HepG2 (cell line): Measurements from ENCODE around the gene PNMA8B. TPM values are rescaled to one million over a fixed set of nuclear protein-coding genes. Genes with fewer than 3 reads are reported as not detected.

ENCODE experiments used
- ATAC-seq: fragments of 200-7000 bp; cut with Tn5 transposase; 3 replicates; pipeline ENCODE4 v1.9.1; 2020; ENCODE audit warnings: mild to moderate bottlenecking, moderate library complexity
- BruUV-seq: library from RNA; stranded (reverse); fragments of 400-500 nt; replicated peaks from 2 replicates; lab custom pipeline; 2021; lab: Mats Ljungman, UMichigan
- CTCF ChIA-PET: fragments of 300-600 bp; formaldehyde crosslinking; extraction: SDS; loops from one replicate; lab custom pipeline; 2021; ENCODE audit warnings: low total read pairs, inconsistent platforms, low intra/inter-chr PET ratio; lab: Yijun Ruan, JAX
- POLR2A ChIA-PET: fragments of 350-600 bp; sonication (Branson Sonifier 250); formaldehyde crosslinking; loops from one replicate; lab custom pipeline; 2020; ENCODE audit warnings: antibody characterized with exemption, inconsistent platforms; lab: Yijun Ruan, JAX
- DNase-seq: peaks from one replicate; pipeline ENCODE4 v3.0.0-alpha.2; 2015; ENCODE audit warnings: low spot score
- FAIRE-seq: peaks from 3 replicates; lab custom pipeline; 2011; peaks lifted over from hg19 to GRCh38; lab: Jason Lieb, UNC
- H2AFZ ChIP-seq: one replicate; pipeline ENCODE4 v1.6.1; 2011; ENCODE audit warnings: low read length, inconsistent platforms
- H3K27ac ChIP-seq: fragments of 300-600 bp; 3 replicates; pipeline ENCODE4 v1.8.0; 2011; ENCODE audit warnings: mixed run types, mild to moderate bottlenecking, mixed read lengths, low read length, inconsistent platforms; ENCODE audit not compliant: insufficient read depth; ENCODE audit errors: extremely low read length
- H3K27me3 ChIP-seq, 2 experiments: fragments of 200-600 bp in 1 of 2; 2 replicates in 1 of 2; 3 replicates in 1 of 2; pipeline versions ENCODE4 v1.6.0 to v1.8.0; 2011; ENCODE audit warnings: low read length in 2 of 2, mild to moderate bottlenecking in 2 of 2, moderate library complexity in 2 of 2, inconsistent platforms in 1 of 2; ENCODE audit not compliant: insufficient read depth in 2 of 2, control insufficient read depth in 1 of 2
- H3K36me3 ChIP-seq, 2 experiments: fragments of 200-600 bp in 1 of 2; replicated peaks in 1 of 2; 2 replicates in 1 of 2; 3 replicates in 1 of 2; pipeline versions ENCODE4 v1.5.1 to v1.8.0; 2011; ENCODE audit warnings: low read length in 2 of 2, inconsistent platforms in 1 of 2; ENCODE audit not compliant: insufficient read depth in 2 of 2, control insufficient read depth in 1 of 2
- H3K4me1 ChIP-seq: 2 replicates; pipeline ENCODE4 v1.5.1; 2012; ENCODE audit warnings: low read length, inconsistent platforms; ENCODE audit not compliant: insufficient read depth
- H3K4me2 ChIP-seq: 2 replicates; pipeline ENCODE4 v1.6.0; 2011; ENCODE audit warnings: low read depth, low read length, inconsistent platforms
- H3K4me3 ChIP-seq, 3 experiments: fragments of 200-600 bp in 1 of 3; sonication (generic), shearing (Covaris generic) in 1 of 3; replicated peaks in 1 of 3; 2 replicates each; pipeline ENCODE4 v1.5.1; 2011 to 2016; ENCODE audit warnings: low read length in 3 of 3, inconsistent platforms in 2 of 3, low read depth in 2 of 3, mild to moderate bottlenecking in 2 of 3, control low read depth in 1 of 3, mixed read lengths in 1 of 3; ENCODE audit not compliant: insufficient read depth in 1 of 3
- H3K79me2 ChIP-seq: one replicate; pipeline ENCODE4 v1.6.1; 2011; ENCODE audit warnings: low read length, inconsistent platforms; ENCODE audit not compliant: insufficient read depth
- H3K9ac ChIP-seq: 2 replicates; pipeline ENCODE4 v1.6.0; 2011; ENCODE audit warnings: mild to moderate bottlenecking, low read depth, low read length, inconsistent platforms; ENCODE audit not compliant: insufficient read depth
- H3K9me3 ChIP-seq: 2 replicates; pipeline ENCODE4 v1.5.1; 2012; ENCODE audit warnings: mild to moderate bottlenecking, low read length
- H4K20me1 ChIP-seq: 2 replicates; pipeline ENCODE4 v1.6.0; 2011; ENCODE audit warnings: inconsistent platforms, mild to moderate bottlenecking, low read length, moderate library complexity; ENCODE audit not compliant: insufficient read depth
- MEIS1 ChIP-seq: sonication (generic); formaldehyde crosslinking; IDR thresholded peaks from 2 replicates; pipeline ENCODE4 v1.9.0; 2021; ENCODE audit warnings: mild to moderate bottlenecking, missing genetic modification reagents, moderate library complexity, borderline replicate concordance
- RFX1 ChIP-seq: fragments of 450-650 bp; IDR thresholded peaks from 2 replicates; pipeline ENCODE4 v1.6.1; 2017
- ZNF749 ChIP-seq: sonication (generic); formaldehyde crosslinking; IDR thresholded peaks from 2 replicates; pipeline ENCODE4 v1.8.0; 2022; ENCODE audit warnings: mild to moderate bottlenecking, missing genetic modification reagents, moderate library complexity, borderline replicate concordance
- WGBS: methylation state at CpG from one replicate; pipeline ENCODE4 v1.1.6; 2017; ENCODE audit warnings: low lambda C conversion rate; 5-methylcytosine and 5-hydroxymethylcytosine counted together
- in situ Hi-C: cut with HindIII; loops from 2 replicates; pipeline ENCODE4 v1.10.0; 2017; ENCODE audit warnings: low pct_unique_long_range_greater_than_20kb; ENCODE audit not compliant: extremely low pct_ligation_motif_present
- intact Hi-C: fragments of 100-400 bp; cut with micrococcal nuclease; formaldehyde crosslinking; loops from one replicate; pipeline ENCODE4 v1.10.0; 2022; ENCODE audit not compliant: unreplicated experiment
- polyA plus RNA-seq, 8 experiments: library from polyadenylated mRNA; depleted of rRNA in 3 of 8; stranded (reverse) in 7 of 8; unstranded in 1 of 8; fragments of >200 nt; fragmentation: Illumina TruSeq in 4 of 8; extraction: Trizol in 4 of 8; gene quantifications; 2 replicates each; pipeline versions ENCODE4 v1.2.1 to v1.2.3, GENCODE V29; 2011 to 2016; ENCODE audit warnings: low read depth in 4 of 8, missing spikeins in 1 of 8, mixed read lengths in 1 of 8; ENCODE audit not compliant: insufficient read depth in 1 of 8
- total RNA-seq, 5 experiments: library from RNA; depleted of rRNA; stranded (reverse); fragments of >200 nt; fragmentation: Illumina TruSeq; extraction: Trizol; gene quantifications; 2 replicates each; pipeline ENCODE4 v1.2.3, GENCODE V29; 2016; ENCODE audit warnings: low read depth in 1 of 5
- TF ChIP-seq, protein P1 (sequence below): sonication (generic); formaldehyde crosslinking; IDR thresholded peaks from 2 replicates; pipeline ENCODE4 v1.4.0; 2020; ENCODE audit warnings: missing genetic modification reagents

Gene PNMA8B
- total and polyA plus RNA-seq, 2 of the 13 experiments (the other 11 are each of a cell fraction or from before 2014, with no cell fraction given): not detected

GRCh38 chr19:46460055-46460454 is 35.6 kb downstream of the PNMA8B start:
- ATAC-seq (no peak), DNase-seq (no peak), FAIRE-seq (no peak)
- BruUV-seq: no TSS peak
- no peaks in the 10 kb centered on the region for H3K4me1 ChIP-seq
- no peak overlapping the region for H3K27ac ChIP-seq
- no peaks in the 10 kb centered on the region for H4K20me1 ChIP-seq
- H3K4me3 ChIP-seq: no peak overlapping the region
- ChIA-PET CTCF (no interaction called here), POLR2A (no interaction called here)
- no peaks in the 10 kb centered on the region for H3K27me3 ChIP-seq
- H2AFZ ChIP-seq: no peak overlapping the region
- in situ Hi-C loops (no loop called here), intact Hi-C loops (no loop called here)
- H3K4me2 ChIP-seq: no peak overlapping the region
- H3K9ac ChIP-seq: no peak overlapping the region
- no peaks in the 10 kb centered on the region for H3K79me2 ChIP-seq
- TF ChIP-seq ZNF749 (no peak), MEIS1 (CRISPR knock-in tag) (no peak), RFX1 (peak; percentile 48; the same call in 1 of the 2 replicates)
- no peaks in the 10 kb centered on the region for H3K36me3 ChIP-seq
- 100% methylated on average over 1 of the region's 2 CpGs for WGBS
- H3K9me3 ChIP-seq: no peaks in the 10 kb centered on the region

GRCh38 chr19:46456930-46457329 is 38.7 kb downstream of the PNMA8B start:
- DNase-seq (no peak), FAIRE-seq (no peak), ATAC-seq (no peak)
- 33% methylated on average over 5 of the region's 5 CpGs for WGBS
- intact Hi-C loops: no loop called here
- no peaks in the 10 kb centered on the region for H3K27me3 ChIP-seq
- no peaks in the 10 kb centered on the region for H3K9me3 ChIP-seq
- BruUV-seq: no TSS peak
- ChIA-PET CTCF (no interaction called here), POLR2A (no interaction called here)
- H3K27ac ChIP-seq: no peak overlapping the region
- H3K4me1 ChIP-seq: no peaks in the 10 kb centered on the region
- H3K79me2 ChIP-seq: no peaks in the 10 kb centered on the region
- H3K4me2 ChIP-seq: no peak overlapping the region
- no peak overlapping the region for H3K9ac ChIP-seq
- no peaks in the 10 kb centered on the region for H3K36me3 ChIP-seq
- H4K20me1 ChIP-seq: no peaks in the 10 kb centered on the region
- in situ Hi-C loops: no loop called here
- no peak overlapping the region for H3K4me3 ChIP-seq
- TF ChIP-seq, protein P1, sequence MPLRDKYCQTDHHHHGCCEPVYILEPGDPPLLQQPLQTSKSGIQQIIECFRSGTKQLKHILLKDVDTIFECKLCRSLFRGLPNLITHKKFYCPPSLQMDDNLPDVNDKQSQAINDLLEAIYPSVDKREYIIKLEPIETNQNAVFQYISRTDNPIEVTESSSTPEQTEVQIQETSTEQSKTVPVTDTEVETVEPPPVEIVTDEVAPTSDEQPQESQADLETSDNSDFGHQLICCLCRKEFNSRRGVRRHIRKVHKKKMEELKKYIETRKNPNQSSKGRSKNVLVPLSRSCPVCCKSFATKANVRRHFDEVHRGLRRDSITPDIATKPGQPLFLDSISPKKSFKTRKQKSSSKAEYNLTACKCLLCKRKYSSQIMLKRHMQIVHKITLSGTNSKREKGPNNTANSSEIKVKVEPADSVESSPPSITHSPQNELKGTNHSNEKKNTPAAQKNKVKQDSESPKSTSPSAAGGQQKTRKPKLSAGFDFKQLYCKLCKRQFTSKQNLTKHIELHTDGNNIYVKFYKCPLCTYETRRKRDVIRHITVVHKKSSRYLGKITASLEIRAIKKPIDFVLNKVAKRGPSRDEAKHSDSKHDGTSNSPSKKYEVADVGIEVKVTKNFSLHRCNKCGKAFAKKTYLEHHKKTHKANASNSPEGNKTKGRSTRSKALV (CRISPR knock-in tag): no peak
- H2AFZ ChIP-seq: no peak overlapping the region
